NOMO-1 (cell line): ENCODE data around the gene ARHGEF10L.
"Not testable (repeated sequence)": the region's sequence is repeated elsewhere in the genome, so short reads cannot be mapped to it uniquely, and the experiment has no call there.

Experiments
- DNase-seq, 2 experiments: peaks; one replicate each; lab custom pipeline; 2025; ENCODE audit not compliant: unreplicated experiment in 2 of 2; lab: John Stamatoyannopoulos, UW

The ARHGEF10L gene

DNA sequence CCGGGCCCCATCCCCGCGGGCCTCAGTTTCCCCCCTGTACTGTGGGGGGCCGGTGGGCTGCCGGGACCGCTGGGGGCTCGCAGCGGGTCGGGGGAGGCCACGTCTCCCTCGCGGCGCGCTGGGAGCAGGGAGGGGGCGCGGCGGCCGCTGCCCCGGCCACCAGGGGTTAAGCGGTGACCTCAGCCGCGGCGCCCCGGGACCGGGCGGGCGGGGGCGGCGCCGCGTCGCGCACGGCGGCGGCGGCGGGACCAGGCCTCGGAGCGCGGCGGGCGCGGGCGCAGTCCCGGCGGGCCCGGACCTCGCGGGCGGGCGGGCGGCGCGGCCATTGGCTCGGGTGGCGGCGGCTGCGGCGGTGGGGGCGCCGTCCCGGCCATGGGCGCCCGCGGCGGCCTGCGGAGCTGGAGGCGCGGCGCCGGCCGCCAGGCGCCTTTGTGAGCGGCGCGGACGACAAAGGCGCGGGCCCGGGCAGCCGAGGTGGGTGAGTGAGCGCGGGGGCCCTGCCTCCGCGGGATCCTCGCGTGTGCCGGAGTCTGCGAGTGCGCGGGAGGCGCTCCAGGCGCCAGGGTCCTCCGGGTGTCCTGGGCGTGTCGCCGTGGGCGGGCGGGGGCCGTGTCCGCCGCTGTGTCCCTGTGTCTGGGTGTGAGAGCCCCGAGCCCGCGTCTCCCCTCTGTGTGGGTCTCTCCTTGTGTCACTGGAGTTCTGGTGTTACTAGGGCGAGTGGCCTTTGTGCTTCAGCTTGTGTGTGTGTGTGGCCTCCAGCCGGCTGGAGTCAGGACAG lies at the start of gene ARHGEF10L:
Gene ARHGEF10L, plus strand, starts transcription at position 222 of the 778 bp plus-strand sequence. CDS start 40,898 bp downstream, outside the sequence.
- peak; percentile 11 to 15 for DNase-seq

GRCh38 chr1:17489768-17490417 lies 49.6 kb upstream of the ARHGEF10L start:
- DNase-seq = not testable (repeated sequence)

- not testable (repeated sequence) for DNase-seq
These were observed 48.8 kb upstream of the ARHGEF10L start for GRCh38 chr1:17490667-17491066.

- peak; percentile 45 to 66 for DNase-seq
These were observed 45.3 kb upstream of the ARHGEF10L start for GRCh38 chr1:17494114-17494729.

GRCh38 chr1:17496419-17496818 lies 43.1 kb upstream of the ARHGEF10L start:
- DNase-seq = no peak

- DNase-seq = no peak
These were observed 41.3 kb upstream of the ARHGEF10L start for GRCh38 chr1:17498214-17498613.

GRCh38 chr1:17502326-17502778 lies 37.1 kb upstream of the ARHGEF10L start:
- DNase-seq = peak; percentile 61 to 63

- no peak for DNase-seq
These were observed 36.4 kb upstream of the ARHGEF10L start for GRCh38 chr1:17503146-17503545.

DNA sequence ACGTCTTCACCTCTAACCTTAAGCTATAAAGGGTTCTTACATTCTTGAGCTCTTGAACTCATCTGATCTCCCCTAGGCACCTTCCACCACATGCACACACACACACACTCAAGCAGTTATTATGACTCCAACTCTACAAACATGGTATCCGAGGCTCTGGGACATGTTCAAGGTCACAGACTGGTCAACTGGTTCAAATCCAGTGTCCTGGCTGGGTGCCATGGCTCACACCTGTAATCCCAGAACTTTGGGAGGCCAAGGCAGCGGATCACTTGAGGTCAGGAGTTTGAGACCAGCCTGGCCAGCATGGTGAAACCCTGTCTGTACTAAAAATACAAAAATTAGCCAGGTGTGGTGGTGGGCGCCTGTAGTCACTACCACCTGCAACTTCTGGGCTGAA lies 32.3 kb upstream of the ARHGEF10L start:
- not testable (repeated sequence) for DNase-seq

DNA sequence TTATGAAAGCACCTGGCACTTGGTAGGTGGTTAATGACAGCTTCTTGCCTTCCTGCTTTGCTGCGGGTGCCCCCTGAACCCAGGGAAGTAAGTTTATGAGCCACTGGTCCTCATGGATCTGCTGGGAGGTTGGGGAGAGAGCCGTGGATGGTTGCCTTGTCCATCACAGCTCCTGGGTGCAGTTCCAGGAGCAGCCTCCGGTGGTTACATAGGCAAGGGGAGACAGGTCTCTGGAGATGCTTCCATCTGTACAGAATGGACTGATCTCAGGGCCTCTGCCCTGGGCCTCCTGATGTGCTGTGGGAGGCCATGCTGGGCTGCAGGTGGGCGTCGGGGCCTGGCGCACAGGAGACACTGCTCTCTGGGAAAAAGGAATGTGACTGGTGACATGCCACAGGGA lies 31.6 kb upstream of the ARHGEF10L start:
- DNase-seq = no peak

DNA sequence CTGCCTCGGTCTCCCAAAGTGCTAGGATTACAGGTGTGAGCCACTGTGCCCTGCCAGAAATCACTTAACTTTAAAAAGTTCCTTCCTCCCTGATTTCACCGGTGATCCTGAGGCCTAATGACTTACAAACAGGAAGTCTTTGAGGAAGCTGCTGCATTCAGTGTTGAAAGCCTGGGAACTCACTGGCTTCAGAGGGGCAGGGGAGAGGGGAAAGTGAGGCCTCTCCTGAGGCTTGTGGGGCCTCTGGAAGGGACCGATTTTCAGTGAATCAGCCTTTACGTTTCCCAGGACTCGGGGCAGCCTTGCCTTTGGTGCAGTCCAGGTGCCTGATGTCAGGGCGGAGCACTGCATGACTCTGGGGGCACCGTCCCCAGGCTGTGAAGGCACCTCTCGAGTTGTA lies 30.1 kb upstream of the ARHGEF10L start:
- peak; percentile 25 to 44 for DNase-seq

GRCh38 chr1:17510138-17510537 lies 29.4 kb upstream of the ARHGEF10L start:
- no peak for DNase-seq

DNA sequence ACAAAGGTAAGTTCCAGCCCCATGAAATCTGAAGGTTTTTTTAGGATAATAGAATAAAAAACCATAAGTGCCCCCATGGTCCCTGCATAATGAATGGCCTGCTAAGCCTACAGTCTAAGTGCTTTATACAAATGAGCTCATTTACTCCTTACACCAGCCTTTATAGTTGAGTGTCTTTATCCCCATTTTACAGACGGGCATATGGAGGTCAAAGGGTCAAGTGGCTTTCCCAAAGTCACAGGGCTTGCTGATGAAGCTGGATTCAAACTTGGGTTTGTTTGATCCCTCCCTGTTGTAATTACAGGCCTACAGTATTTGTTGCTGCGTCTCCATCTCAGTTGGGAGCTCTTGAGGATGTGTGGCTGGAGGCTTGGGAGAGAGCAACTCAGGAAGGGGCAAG lies 28.3 kb upstream of the ARHGEF10L start:
- no peak for DNase-seq

- DNase-seq = no peak
These were observed 26.4 kb upstream of the ARHGEF10L start for GRCh38 chr1:17513131-17513530.

DNA sequence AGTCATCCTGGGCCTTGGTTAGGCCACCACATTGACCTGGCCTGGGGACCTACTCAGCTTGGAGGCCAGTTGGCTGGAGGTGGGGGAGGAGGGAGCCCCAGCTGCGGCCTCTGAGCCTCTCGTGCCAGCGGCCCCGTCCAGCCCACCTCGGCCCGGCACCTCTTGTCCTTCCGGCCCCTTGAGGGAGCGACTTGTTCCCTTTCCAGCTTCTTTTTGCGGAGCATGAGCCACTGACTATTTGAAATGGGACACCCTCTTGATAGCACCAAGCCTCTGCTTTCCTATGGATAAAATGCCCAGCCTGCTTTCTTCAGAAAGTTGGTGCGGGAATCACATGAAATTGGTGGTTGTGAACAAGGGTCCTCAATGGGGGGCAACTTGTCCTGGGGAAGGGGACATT lies 24.7 kb upstream of the ARHGEF10L start:
- DNase-seq = no peak

DNA sequence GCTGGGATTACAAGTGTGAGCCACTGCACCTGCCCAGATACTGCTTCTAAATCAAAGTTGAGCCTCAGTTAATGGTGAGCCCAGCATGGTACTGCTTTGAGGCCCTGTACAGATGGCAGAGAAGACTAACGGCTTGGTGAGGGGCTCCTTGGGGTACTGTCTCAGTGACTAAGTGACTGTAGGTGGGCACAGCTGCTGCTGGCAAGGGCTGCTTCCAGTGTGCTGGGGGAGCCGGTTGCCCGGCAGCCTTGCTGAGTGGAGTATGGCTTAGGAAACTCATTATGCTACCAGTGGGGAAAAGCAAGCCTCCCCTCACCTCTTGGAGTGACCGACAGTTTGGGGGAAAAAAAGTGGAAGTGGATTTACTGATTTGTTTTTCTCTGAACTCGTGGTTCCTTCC lies 23.6 kb upstream of the ARHGEF10L start:
- no peak for DNase-seq

DNA sequence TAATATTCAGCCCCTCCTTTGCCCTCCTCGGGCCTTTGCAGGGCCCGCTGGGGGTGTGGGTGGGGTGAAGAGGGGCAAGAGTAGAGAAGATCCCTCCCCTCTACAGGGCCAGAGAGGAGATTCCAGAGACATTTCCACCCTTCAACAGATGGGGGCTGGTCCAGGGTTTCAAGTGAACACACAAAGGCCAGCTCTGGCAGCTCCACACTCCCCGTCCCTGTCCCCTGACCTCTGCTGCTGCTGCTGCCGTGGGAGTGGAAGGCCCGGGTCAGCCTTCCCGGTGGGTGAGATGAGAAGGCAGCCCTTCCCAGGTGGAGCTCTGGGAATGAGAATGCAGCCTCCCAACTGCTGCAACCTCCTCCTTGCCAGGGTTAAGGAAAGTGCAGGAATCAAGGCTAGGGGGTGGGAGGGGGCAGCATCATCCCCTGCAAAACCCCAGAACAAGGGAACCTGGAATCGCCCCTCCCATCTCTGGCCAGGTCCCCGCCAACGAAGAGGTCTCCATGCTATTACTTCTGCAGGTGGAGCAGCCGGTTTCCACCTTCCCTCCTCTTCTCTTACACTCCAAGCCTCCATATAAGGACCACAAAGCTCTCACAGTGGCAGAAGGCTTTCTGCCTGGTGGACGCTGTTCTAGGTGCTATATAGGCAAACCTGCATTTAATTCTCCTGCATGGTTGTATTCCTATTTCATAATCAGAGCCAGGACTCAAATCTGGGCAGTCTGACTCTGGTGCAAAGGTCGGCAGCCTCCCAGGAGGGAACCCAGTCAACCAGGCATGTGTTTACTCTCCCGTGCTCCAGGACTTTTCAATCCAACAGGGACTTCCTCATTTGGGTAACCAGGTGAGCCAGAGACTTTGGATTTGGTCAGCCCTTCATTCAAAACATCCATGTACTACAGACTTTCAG lies 22.9 kb upstream of the ARHGEF10L start:
- no peak for DNase-seq

DNA sequence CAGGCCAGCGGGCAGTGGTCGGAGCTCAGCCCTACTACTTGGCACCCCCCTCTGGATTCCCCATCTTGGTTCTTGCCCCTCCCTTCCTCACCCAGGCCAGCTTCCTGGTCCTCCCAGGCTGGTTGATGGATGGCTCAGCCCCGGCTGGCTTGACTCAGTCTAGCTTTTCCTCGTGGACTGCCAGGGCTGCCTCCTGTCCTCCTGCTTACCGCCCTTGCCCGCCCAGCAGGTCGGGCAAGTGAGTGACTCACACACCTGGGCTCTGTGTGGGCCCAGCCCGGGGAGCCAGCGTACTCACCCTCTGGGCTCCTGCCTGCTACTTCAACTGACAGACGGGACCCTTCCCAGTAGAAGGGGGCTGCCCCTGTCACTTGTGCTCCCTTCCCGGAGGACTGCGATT lies 19.5 kb upstream of the ARHGEF10L start:
- no peak for DNase-seq

DNA sequence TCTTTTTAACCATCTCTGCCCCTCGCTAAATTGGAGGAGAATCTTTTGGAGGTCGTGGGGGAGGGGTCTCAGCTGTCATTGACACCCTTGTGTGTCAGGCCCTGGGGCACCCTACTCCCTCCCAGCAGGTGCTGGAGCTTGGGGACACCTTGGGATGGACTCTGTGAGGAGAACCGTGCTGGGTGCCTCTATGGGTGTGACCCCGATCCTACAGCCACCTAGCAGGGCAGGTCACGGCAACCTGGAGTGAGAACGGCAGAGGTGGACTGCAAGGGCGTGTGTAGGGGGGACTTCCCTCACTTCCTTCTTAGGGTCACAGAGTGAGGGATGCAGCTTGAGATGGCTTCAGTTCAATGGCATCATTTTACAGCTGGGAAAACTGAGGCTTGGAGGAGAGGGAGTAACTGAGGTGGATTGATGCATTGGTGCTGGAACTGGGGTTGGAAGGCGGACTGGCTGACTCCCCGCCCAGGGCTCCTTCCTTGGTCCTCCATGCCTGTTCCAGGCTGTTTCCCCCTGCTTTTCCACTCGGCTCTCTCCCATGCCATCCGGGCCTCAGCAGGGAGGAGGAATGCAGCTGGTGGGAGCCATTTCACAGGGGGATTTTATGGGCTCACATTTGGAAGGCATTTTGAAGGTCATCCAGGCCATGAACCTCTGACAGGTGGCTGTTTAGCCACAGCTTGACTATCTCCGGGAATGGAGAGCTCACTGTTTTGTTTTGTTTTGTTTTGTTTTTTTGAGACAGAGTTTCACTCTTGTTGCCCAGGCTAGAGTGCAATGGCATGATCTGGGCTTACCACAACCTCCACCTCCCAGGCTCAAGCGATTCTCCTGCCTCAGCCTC lies 18.8 kb upstream of the ARHGEF10L start:
- no peak for DNase-seq
